ENCODE measurements around the gene WDR31.

DNA sequence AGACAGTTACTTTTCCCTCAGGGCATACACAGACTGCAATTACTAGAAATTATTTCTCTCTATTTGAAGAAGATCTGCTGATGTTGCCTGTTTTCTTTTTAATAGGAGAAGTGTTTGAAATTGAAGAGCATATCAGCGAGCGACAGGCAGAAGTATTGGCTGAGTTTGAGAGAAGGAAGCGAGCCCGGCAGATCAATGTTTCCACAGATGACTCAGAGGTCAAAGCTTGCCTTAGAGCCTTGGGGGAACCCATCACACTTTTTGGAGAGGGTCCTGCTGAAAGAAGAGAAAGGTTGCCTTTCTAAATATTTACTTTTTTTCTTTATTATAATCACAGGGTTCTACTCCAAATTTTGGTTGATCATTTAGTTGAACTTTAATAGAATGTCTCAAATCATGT, 61.2 kb downstream of the WDR31 start:
- TF ChIP-seq EZH2 (IDR thresholded peaks at IDR 0.05; ENCODE audit: low read length): no peak
- TF ChIP-seq, protein P1, sequence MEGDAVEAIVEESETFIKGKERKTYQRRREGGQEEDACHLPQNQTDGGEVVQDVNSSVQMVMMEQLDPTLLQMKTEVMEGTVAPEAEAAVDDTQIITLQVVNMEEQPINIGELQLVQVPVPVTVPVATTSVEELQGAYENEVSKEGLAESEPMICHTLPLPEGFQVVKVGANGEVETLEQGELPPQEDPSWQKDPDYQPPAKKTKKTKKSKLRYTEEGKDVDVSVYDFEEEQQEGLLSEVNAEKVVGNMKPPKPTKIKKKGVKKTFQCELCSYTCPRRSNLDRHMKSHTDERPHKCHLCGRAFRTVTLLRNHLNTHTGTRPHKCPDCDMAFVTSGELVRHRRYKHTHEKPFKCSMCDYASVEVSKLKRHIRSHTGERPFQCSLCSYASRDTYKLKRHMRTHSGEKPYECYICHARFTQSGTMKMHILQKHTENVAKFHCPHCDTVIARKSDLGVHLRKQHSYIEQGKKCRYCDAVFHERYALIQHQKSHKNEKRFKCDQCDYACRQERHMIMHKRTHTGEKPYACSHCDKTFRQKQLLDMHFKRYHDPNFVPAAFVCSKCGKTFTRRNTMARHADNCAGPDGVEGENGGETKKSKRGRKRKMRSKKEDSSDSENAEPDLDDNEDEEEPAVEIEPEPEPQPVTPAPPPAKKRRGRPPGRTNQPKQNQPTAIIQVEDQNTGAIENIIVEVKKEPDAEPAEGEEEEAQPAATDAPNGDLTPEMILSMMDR (optimal IDR thresholded peaks at IDR 0.05 in 1 of 3, IDR thresholded peaks at IDR 0.05 in 1 of 3, conservative IDR thresholded peaks at IDR 0.05 in 1 of 3; ENCODE audit: extremely low read depth in 1 of 3, insufficient read depth in 2 of 3, low read length in 3 of 3): no peak

All from keratinocyte (primary cell).